ENCODE results near the gene TSSK6. TPM values are rescaled to one million over a fixed set of nuclear protein-coding genes. Genes with fewer than 3 reads are reported as not detected.

Gene TSSK6
- total RNA-seq, 2 donors from 2014 or later = 0.46 to 1.00 TPM

DNA sequence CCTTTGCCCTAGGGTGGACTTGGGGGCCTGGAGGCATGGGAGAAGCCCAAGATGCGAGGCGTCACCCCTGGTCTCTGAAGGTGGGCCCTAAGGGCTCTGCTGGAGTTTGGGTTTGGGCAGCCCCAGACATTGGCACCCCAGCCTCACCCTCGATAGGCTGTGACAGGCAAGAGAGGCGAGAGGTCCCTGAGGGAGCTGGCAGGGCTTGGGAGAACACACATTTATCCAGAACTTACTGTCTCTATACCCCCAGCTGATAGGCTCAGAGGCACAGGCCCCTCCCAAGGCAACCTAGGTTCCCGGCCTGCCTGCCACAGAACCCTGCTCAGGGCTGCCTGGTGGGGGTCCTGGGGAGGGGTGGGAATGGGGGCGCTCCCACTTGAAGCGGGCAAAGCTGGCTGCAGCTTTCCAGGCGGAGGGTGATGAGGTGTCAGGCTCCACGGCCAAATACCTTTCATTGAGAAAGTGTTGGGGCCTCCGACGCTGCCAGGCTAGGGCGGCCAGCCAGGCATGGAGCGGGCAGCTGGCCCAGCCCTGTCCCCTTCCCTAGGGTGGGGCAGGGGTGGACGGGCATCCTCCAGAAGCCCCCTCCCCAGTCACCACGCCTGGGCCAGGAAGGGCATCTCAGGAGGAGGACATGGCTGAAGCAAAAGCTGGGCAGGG lies 32.5 kb upstream of the TSSK6 start:
- intact Hi-C loops (cut with DNase I) = loop anchor here in 1 of 2 donors (10.0 kb wide), 1 partner anchor 417 kb away; no protein-coding TSS in a partner anchor
- DNase-seq (ENCODE audit: low spot score) = no peak

DNA sequence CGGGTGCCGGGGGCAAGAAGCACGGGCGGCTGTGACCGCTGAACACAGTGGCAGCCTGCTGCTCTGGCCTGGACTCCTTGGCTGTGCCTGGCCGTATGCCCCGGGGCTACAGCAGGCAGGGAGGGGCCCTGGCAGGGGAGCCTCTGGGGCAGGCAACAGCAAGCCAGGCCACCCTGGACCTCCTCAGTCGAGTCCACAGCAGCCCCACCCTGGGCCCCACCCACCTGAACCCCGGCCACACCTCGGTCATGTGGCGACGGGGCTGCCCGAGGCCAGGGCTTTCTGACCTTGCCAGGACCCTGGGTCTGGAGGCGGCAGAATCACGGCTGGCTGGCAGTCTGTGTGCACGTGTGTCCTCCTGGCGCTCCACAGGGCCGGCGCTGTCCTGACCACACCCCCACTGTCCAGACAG lies 31.4 kb upstream of the TSSK6 start:
- intact Hi-C loops (cut with DNase I) = loop anchor here in 1 of 2 donors (10.0 kb wide), 1 partner anchor 418 kb away; no protein-coding TSS in a partner anchor

DNA sequence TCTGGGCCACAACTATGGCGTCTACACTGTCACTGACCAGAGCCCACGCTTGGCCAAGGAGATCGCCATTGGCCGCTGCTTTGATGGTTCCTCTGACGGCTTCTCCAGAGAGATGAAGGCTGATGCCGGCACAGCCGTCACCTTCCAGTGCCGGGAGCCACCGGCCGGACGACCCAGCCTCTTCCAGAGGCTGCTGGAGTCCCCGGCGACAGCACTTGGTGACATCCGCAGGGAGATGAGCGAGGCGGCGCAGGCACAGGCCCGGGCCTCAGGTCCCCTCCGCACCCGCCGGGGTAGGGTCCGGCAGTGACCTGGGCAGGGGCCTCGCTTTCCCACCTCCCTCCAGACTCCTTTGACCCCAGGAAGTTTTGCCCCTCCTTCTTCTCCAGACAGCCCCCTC lies 30.4 kb upstream of the TSSK6 start:
- intact Hi-C loops (cut with DNase I) = loop anchor here in 1 of 2 donors (10.0 kb wide), 1 partner anchor 419 kb away; no protein-coding TSS in a partner anchor

More for the DNA sequence above, 31.4 kb upstream of the TSSK6 start:
- no peak for DNase-seq (ENCODE audit: low spot score)

DNA sequence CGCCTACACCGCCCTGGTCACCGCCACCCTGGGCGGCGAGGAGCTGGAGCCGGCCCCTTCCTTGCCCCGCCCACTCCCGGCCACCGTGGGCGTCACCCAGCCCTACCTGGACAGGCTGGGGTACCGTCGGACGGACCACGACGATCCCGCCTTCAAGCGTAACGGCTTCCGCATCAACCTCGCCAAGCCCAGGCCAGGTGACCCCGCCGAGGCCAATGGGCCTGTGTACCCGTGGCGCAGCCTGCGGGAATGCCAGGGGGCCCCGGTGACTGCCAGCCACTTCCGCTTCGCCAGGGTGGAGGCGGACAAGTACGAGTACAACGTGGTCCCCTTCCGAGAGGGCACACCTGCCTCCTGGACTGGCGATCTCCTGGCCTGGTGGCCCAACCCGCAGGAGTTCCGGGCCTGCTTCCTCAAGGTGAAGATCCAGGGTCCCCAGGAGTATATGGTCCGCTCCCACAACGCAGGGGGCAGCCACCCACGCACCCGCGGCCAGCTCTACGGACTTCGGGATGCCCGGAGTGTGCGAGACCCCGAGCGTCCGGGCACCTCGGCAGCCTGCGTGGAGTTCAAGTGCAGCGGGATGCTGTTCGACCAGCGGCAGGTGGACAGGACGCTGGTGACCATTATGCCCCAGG lies 29.7 kb upstream of the TSSK6 start:
- intact Hi-C loops (cut with DNase I) = loop anchor here in 1 of 2 donors (10.0 kb wide), 1 partner anchor 420 kb away; no protein-coding TSS in a partner anchor
- DNase-seq (ENCODE audit: low spot score) = no peak

More for the DNA sequence above, 30.4 kb upstream of the TSSK6 start:
- no peak for DNase-seq (ENCODE audit: low spot score)

DNA sequence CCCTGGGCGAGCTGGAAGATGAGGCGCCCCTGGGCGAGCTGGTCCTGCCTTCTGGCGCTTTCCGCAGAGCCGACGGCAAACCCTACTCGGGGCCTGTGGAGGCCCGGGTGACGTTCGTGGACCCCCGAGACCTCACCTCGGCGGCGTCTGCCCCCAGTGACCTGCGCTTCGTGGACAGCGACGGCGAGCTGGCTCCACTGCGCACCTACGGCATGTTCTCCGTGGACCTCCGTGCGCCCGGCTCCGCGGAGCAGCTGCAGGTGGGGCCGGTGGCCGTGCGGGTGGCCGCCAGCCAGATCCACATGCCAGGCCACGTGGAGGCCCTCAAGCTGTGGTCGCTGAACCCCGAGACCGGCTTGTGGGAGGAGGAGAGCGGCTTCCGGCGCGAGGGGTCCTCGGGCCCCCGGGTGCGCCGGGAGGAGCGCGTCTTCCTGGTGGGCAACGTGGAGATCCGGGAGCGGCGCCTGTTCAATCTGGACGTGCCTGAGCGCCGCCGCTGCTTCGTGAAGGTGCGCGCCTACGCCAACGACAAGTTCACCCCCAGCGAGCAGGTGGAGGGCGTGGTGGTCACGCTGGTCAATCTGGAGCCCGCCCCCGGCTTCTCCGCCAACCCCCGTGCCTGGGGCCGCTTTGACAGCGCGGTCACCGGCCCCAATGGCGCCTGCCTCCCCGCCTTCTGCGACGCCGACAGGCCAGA lies 29.1 kb upstream of the TSSK6 start:
- intact Hi-C loops (cut with DNase I) = loop anchor here in 1 of 2 donors (10.0 kb wide), 1 partner anchor 420 kb away; no protein-coding TSS in a partner anchor
- DNase-seq (ENCODE audit: low spot score) = no peak

DNA sequence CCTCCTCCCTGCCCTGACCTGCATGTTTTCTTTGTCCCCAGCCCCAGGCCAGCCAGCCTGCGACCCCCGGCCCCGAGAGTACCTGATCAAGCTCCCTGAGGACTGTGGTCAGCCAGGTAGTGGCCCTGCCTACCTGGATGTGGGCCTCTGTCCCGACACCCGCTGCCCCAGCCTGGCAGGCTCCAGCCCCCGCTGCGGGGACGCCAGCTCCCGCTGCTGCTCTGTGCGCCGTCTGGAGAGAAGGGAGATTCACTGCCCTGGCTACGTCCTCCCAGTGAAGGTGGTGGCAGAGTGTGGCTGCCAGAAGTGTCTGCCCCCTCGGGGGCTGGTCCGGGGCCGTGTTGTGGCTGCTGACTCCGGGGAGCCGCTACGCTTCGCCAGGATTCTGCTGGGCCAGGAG lies 28.3 kb upstream of the TSSK6 start:
- no peak for DNase-seq (ENCODE audit: low spot score)
- intact Hi-C loops (cut with DNase I) = loop anchor here in 1 of 2 donors (10.0 kb wide), 1 partner anchor 421 kb away; no protein-coding TSS in a partner anchor

DNA sequence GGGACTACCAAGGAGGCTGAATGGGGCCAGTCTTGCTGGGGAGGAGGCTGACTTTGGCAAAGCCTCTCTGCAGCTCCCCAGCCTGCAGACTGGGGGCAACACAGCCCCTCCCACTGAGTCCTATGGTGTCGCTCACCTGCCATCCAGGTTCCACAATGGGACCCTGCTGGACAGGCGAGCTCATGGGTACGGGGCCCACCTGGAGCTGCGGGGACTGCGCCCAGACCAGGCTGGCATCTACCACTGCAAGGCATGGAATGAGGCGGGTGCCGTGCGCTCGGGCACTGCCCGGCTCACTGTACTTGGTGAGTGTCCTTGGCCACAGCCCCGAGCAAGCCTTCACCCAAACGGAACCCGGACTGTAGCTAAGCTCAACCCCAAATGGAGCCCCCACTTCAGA lies 27.8 kb upstream of the TSSK6 start:
- no peak for DNase-seq (ENCODE audit: low spot score)
- intact Hi-C loops (cut with DNase I) = loop anchor here in 1 of 2 donors (10.0 kb wide), 1 partner anchor 422 kb away; no protein-coding TSS in a partner anchor

DNA sequence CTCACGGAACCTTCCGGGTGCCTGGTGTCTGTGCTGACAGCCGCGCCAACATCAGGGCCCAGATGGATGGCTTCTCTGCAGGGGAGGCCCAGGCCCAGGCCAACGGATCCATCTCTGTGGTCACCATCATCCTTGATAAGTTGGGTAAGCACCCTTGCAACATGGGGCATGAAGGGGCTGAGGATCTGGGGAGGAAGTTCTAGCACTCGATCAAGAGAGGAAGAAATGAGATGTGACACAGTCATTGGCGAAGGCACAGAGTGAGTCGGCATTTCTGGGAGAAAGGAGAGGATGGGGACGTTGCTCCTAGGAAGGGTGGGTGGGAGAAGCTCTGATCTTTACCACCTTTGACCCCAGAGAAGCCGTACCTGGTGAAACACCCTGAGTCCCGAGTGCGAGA lies 27.2 kb upstream of the TSSK6 start:
- intact Hi-C loops (cut with DNase I) = loop anchor here in 1 of 2 donors (10.0 kb wide), 1 partner anchor 422 kb away; no protein-coding TSS in a partner anchor
- DNase-seq (ENCODE audit: low spot score) = no peak

DNA sequence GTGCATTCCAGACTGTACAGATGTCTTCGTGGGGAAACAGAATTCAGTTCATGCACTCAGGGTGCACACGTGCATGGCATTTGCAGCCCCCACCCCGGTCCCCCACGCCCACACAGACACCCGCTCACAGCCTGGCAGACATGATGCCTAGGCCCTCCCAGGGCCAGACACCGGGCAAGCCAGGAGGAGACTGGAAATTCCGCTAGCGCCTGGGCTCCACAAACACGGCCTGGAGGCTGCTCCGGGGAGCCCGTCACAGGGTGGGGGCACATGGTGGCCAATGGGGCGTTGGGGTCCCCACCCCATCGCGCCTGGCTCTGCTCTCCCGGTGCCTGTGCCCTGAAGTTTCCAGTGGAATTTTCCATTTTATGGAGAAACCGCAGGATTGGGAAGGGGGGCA lies 26.3 kb upstream of the TSSK6 start:
- intact Hi-C loops (cut with DNase I) = loop anchor here in 1 of 2 donors (10.0 kb wide), 1 partner anchor 423 kb away; no protein-coding TSS in a partner anchor
- DNase-seq (ENCODE audit: low spot score) = no peak

DNA sequence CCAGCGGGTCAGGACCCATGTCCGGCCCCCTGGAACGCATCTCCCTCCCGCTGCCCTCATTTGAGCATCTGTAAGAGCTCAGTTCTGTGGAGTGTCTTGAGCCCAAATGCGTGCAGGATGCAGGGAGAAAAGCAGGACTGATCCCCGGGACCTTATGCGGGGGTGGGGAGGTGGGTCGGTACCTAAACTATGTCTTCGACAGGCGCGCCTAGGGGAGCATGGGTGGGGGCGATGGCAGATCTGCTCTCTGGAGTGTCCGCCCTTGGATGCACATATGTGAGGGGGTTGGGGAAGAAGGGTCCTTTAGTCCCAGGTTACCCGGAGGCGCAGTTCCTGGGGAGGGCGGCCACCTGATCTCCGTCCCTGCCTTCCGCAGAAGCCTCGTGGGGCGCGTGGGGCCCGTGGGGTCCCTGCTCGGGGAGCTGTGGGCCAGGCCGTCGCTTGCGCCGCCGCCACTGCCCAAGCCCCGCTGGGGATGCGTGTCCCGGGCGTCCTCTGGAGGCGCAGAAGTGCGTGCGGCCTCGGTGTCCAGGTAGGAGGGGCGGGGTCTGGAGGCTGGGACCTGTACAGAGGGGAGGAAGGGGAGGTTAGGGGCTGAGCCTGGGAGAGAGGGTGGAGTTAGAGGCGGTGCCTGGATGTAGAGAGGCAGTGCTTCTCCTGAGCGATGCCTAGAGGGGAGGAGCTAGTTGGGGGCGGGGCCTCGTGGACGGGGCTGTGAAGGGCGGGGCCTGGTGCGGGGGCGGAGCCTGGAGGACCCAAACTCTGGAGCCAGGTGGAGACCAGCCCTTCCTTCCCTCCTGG lies 25.6 kb upstream of the TSSK6 start:
- no peak for DNase-seq (ENCODE audit: low spot score)
- intact Hi-C loops (cut with DNase I) = loop anchor here in 1 of 2 donors (10.0 kb wide), 1 partner anchor 424 kb away; no protein-coding TSS in a partner anchor

DNA sequence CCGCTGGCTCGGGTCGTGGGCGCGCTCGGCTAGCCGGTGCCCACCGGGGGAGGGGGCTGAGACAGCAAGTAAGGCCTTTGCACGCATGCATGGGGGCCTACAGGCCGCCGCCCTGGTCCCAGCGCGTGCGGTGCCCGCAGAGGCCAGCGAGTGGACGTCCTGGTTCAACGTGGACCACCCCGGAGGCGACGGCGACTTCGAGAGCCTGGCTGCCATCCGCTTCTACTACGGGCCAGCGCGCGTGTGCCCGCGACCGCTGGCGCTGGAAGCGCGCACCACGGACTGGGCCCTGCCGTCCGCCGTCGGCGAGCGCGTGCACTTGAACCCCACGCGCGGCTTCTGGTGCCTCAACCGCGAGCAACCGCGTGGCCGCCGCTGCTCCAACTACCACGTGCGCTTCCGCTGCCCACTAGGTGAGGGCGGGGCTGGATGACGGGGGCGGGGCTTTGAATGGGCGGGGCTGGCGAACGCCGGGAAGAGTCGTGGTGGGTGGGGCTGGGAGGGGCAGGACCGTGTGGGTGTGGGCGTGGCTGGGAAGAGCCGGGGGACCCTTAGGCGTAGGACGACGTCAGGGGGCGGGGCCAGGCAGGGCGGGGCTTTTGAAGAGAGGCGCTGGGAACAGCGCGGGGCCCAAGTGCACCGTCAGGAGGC lies 24.8 kb upstream of the TSSK6 start:
- intact Hi-C loops (cut with DNase I) = loop anchor here in 1 of 2 donors (10.0 kb wide), 1 partner anchor 425 kb away; no protein-coding TSS in a partner anchor
- DNase-seq (ENCODE audit: low spot score) = peak; percentile 90

DNA sequence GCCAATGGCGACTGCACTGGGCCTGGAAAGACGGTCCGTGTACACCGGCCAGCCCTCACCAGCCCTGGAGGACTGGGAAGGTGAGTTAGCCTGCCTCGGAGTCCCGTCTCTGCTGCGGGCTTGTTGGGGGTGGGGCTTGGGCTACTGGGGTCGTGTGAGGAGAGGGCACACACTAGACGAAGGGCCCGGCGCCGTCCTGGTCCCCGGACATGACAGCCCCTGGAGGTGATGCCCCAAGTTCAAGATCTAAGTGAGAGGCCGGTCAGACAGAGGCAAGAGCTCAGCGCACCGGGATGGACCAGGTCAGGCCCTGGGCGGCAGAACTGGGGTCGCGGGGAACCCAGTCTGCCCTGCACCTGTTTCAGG lies 24.3 kb upstream of the TSSK6 start:
- intact Hi-C loops (cut with DNase I) = loop anchor here in 1 of 2 donors (10.0 kb wide), 1 partner anchor 425 kb away; no protein-coding TSS in a partner anchor
- DNase-seq (ENCODE audit: low spot score) = no peak

DNA sequence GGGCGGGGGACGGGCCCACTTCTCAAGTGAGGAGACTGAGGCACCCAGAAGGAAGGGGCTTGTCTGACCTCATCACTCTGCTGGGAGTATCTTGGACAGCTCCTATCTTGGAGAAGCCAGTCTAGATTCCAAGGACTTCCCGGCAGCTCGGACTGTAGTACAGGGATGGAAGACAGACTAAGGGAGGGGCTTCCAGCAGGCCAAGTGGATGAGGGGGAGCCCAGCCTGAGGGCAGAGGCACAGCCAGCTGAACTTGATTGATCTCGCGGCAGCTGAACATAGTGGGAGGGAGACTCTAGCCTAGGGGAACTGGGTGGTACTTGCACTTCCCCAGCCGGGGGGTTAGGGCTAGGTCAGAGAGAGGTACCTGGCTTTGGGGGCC lies 23.4 kb upstream of the TSSK6 start:
- DNase-seq (ENCODE audit: low spot score) = no peak
- intact Hi-C loops (cut with DNase I) = no loop called here

DNA sequence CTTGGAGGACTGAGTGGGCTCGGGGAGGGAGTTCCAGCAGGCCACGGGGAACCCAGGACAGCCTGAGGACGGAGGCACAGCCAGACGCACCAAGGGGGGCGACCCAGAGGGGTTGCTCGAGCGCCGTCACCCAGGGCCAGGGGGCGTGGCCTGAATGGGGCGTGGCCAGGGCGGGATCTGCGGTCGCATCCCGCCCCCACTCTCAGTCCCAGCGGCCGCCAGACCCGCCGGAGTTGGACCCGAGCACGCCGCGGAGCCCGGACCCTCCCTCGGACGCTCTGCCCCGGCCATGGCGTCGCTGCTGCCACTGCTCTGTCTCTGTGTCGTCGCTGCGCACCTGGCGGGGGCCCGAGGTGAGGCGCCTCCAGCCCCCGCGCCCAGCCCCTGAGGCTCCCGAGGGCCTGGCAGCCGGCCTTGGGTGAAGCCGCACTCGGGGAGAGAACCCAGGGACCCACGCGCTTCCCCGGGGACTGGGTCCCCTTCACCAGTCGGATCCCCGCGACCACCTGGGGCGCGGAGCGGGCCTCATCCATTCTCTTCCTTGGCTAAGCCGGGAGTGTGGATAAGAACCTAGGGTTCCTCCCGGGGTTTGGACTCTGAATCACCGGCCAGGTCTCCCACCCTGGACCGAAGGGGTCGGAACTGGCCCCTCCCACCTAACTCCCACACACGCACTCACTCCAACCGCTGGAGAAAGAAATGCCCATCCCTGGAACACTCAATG lies 22.9 kb upstream of the TSSK6 start, which contains the start of gene CILP2:
Gene CILP2 (plus strand): TSS at position 205 of the 724 bp plus-strand sequence. CDS start 85 bp downstream, at position 290.
- intact Hi-C loops (cut with DNase I) = no loop called here
- no peak for DNase-seq (ENCODE audit: low spot score)

DNA sequence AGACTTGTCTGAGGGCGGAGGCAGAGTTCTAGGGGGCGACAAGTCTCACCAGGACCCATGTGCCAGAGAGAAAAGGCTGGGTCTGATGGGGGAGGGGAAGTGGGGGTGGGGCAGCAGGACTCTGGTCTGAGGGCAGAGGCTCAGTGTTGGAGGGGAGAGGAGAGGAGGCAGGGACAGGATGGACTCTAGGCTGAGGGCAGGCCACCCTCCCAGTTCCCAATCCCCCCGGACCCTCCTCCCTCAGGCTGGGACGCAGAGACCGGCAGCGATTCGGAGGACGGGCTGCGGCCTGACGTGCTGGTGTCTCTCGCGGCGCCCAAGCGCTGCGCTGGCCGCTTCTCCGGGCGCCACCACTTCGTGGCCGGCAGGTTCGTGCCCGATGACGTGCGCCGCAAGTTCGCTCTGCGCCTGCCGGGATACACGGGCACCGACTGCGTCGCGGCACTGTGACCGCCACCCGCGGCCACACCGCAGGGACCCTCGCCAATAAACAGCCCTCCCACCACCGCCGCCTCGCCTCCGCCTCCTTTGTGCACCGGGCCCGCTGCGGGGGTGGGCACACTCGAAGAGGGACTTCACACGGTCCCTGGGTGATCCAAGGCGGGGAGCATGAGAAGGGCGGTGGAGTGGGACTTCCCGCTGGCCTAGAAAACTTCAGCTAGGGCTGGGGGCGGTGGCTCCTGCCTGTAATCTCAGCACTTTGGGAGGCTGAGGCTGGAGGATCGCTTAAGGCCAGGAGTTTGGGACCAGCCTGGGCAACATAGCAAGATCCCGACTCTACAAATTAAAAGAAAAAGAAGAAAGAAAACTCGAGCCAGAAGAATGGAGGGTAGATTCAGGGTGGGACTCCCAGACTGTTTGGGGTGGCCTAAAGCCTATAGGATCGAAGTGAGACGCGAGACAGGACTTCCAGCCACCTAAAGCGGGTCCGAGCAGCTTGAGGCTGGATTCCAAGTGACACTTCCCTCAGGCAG lies 22.0 kb upstream of the TSSK6 start:
- intact Hi-C loops (cut with DNase I) = no loop called here
- no peak for DNase-seq (ENCODE audit: low spot score)
